PFSK-1 (cell line): ENCODE data around the gene CYB561D2.

ENCODE experiments used
- FOXP2 ChIP-seq: optimal IDR thresholded peaks from 2 replicates; pipeline ENCODE3; 2011; ENCODE audit warnings: borderline replicate concordance, control low read depth, inconsistent platforms; ENCODE audit not compliant: insufficient read depth; ENCODE audit errors: extremely low read length, extremely low read depth
- POLR2AphosphoS5 ChIP-seq: IDR thresholded peaks from 2 replicates; pipeline ENCODE4 v1.6.1; 2012; ENCODE audit warnings: low read depth, mild to moderate bottlenecking, control low read depth, low read length, moderate library complexity
- REST ChIP-seq, 2 experiments: IDR thresholded peaks; 2 replicates each; pipeline versions ENCODE4 v1.6.1 to v1.8.0; 2011 to 2012; ENCODE audit warnings: low read depth in 2 of 2, low read length in 2 of 2, control low read depth in 1 of 2, inconsistent platforms in 1 of 2, mild to moderate bottlenecking in 1 of 2, moderate library complexity in 1 of 2; ENCODE audit not compliant: insufficient read depth in 1 of 2
- SIN3A ChIP-seq: IDR thresholded peaks from 2 replicates; pipeline ENCODE4 v1.6.1; 2012; ENCODE audit warnings: mild to moderate bottlenecking, low read length, moderate library complexity, borderline replicate concordance; ENCODE audit not compliant: insufficient read depth
- TAF1 ChIP-seq: IDR thresholded peaks from 2 replicates; pipeline ENCODE4 v1.6.1; 2012; ENCODE audit warnings: low read length, control low read depth, borderline replicate concordance; ENCODE audit not compliant: insufficient read depth

The CYB561D2 gene

GRCh38 chr3:50340448-50341329 lies 10.0 kb upstream of the CYB561D2 start, which contains the start of gene RASSF1:
RASSF1 (minus strand) TSS chr3:50340836; CDS start chr3:50340805, 31 bp downstream.
- no peak for TF ChIP-seq FOXP2
- no peak for TF ChIP-seq SIN3A
- no peak for TF ChIP-seq POLR2AphosphoS5
- no peak for TF ChIP-seq REST (IDR thresholded peaks at IDR 0.05; ENCODE audit: insufficient read depth in 1 of 2, low read depth in 2 of 2, low read length in 2 of 2)
- no peak for TF ChIP-seq TAF1

- TF ChIP-seq POLR2AphosphoS5 (no peak), FOXP2 (no peak), REST (IDR thresholded peaks at IDR 0.05; ENCODE audit: insufficient read depth in 1 of 2, low read depth in 2 of 2, low read length in 2 of 2) (no peak), SIN3A (no peak), TAF1 (no peak)
These were observed 9.1 kb upstream of the CYB561D2 start for GRCh38 chr3:50341537-50341936.

GRCh38 chr3:50341996-50342650 lies 8.5 kb upstream of the CYB561D2 start:
- TF ChIP-seq FOXP2 (no peak), SIN3A (no peak), POLR2AphosphoS5 (no peak), REST (IDR thresholded peaks at IDR 0.05; ENCODE audit: insufficient read depth in 1 of 2, low read depth in 2 of 2, low read length in 2 of 2) (no peak), TAF1 (no peak)

- TF ChIP-seq SIN3A (no peak), REST (IDR thresholded peaks at IDR 0.05; ENCODE audit: insufficient read depth in 1 of 2, low read depth in 2 of 2, low read length in 2 of 2) (no peak)
These were observed 7.6 kb upstream of the CYB561D2 start for GRCh38 chr3:50342813-50343633.
